GM12865 (cell line): Measurements from ENCODE around the gene CDKN2A.
A peak's percentile ranks its signal among the peaks of the same experiment; 100 is the strongest.

Source experiments
- DNase-seq: peaks from one replicate; pipeline ENCODE4 v3.0.0; 2010; ENCODE audit warnings: low read depth
- H3K4me3 ChIP-seq: 2 replicates; pipeline ENCODE4 v1.5.1; 2011; ENCODE audit warnings: mild to moderate bottlenecking, low read depth, low read length, control low read depth
- CTCF ChIP-seq: IDR thresholded peaks from 2 replicates; pipeline ENCODE4 v1.5.1; 2011; ENCODE audit warnings: low read length, control low read depth, low read depth, inconsistent platforms; ENCODE audit not compliant: insufficient read depth; ENCODE audit errors: missing control alignments

CDKN2A gene

GRCh38 chr9:22029231-22029630 lies 35.0 kb upstream of the CDKN2A start:
- no peak overlapping the region for H3K4me3 ChIP-seq
- DNase-seq = no peak
- no peak for TF ChIP-seq CTCF

GRCh38 chr9:22028394-22028793 lies 34.2 kb upstream of the CDKN2A start:
- TF ChIP-seq CTCF = no peak
- no peak overlapping the region for H3K4me3 ChIP-seq
- no peak for DNase-seq

DNA sequence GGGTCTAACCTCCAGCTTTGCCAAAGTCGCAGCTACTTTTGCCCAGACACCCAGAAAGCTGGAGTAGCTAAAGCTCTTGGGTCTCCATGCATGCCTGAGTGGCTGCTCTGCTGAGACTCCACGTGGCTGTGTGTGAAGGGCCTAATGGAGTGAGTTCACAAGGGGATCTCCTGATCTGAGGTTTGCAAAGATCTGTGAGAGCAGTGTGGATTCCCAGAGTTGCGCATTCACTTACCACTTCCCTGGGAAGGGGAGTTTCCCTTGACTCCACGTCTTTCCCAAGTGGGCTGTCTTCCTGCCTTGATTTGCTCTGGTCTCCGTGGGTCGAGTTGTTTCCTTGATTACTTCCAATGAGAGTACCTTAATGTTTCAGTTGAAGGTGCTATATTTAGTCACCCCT lies 32.5 kb upstream of the CDKN2A start:
- no peak for DNase-seq
- H3K4me3 ChIP-seq = no peak overlapping the region
- TF ChIP-seq CTCF = no peak

GRCh38 chr9:22022396-22022795 lies 28.2 kb upstream of the CDKN2A start:
- no peak overlapping the region for H3K4me3 ChIP-seq
- no peak for TF ChIP-seq CTCF
- no peak for DNase-seq

DNA sequence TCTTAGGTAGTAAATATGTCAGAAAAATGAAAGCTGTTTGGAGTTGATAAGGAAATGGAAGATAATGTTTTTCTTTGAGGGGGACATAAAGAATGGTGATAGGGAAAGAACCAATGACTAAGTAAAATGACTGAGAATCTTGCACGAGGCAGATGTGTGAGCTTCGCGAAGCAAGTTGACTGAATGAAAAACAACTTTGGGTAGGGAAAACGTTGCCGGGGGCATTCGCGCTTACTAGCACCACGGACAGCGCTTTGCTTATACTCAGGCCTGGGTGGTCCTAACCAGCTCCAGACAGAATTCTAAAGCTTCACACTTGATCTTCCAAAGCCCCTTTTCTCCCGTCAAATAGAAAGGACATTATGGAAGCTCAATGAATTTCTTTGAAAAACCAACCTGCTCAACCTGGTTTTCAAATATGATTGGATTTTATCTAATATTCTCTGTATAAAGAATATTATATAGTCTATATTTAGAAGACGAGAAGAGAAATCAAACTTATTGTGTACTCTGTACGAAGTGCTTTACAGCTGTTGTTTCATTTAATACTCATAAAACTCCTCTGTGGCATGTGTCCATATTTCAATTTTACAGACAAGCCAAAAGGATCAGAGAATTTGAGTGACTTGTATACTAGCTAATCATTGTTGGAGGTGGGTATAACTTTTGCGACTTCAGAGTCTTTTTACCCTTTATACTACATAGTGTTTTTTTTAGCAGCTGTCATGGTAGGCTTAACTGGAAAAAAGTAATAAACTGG lies 16.9 kb upstream of the CDKN2A start:
- no peak for DNase-seq
- H3K4me3 ChIP-seq = no peak overlapping the region
- TF ChIP-seq CTCF = no peak

GRCh38 chr9:22009506-22009867 lies 15.3 kb upstream of the CDKN2A start:
- no peak for TF ChIP-seq CTCF
- DNase-seq = no peak
- H3K4me3 ChIP-seq = peak overlapping the region; percentile 61; the same call in 1 of the 2 replicates

- peak within 1 kb of the TSS; percentile 61 for H3K4me3 ChIP-seq
- peak; percentile 85 for DNase-seq
- TF ChIP-seq CTCF = peak; percentile 77
Observed at GRCh38 chr9:22008717-22009505, 14.7 kb upstream of the CDKN2A start, which contains the start of gene CDKN2B. Gene CDKN2B (minus strand): TSS chr9:22009305. CDS start chr9:22008953, 352 bp downstream.
